Amygdala (tissue), 56 donors: ENCODE data around the gene COX6A1.

Source experiments
- DNase-seq, 56 donors: peaks; one replicate each; lab custom pipeline; 2025; lab: John Stamatoyannopoulos, UW

COX6A1 gene

DNA sequence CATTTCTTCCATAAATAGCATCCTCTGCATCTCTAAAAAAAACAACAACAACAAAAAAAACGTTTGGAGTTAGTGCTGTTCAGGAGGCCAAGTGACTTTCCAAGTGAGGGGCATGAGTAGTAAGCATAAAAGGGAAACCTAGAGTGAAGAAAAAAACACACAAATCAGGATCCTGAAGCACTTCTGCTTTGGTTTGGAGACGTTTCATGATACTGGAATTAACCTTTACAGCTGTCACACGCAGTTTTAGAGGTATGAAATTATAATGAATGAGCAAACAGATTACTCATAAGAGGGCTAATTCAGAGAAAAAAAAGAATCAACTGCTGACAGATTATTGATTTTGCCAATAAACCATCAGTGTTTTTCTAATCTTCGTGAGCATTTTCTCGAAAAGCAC, 27.8 kb downstream of the COX6A1 start:
- no peak for DNase-seq

DNA sequence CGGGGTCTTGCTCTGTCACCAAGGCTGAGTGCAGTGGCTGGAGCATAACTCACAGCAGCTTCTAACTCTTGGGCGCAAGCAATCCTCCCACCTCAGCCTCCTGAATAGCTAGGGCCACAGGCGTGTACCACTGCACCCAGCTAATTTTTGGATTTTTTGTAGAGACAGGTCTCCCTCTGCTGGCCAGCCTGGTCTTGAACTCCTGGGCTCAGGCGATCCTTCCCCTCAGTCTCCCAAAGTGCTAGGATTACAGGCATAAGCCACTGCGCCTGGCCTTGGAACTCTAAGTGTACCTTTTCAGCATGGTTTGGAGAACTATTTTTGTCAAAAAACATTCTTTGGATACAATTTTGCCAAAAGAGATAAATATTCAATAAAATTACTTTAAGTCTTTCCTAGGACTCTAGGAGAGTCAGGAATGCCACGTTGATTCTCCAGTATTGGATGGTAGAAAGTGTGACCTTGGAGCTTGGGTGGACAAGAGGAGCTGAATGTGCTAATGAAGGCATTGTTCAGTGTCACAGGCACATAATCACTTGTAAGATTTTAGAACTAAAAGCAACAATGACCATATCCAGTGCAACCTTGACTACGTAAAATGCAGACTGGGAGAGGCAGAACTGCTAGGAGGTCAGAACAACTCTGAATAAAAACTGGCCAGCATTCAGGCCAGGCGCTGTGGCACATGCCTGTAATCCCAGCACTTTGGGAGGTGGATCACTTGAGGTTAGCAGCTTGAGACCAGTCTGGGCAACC, 28.8 kb downstream of the COX6A1 start:
- peak in 8 of 56 donors; percentile 5 to 23 (median 12) for DNase-seq

DNA sequence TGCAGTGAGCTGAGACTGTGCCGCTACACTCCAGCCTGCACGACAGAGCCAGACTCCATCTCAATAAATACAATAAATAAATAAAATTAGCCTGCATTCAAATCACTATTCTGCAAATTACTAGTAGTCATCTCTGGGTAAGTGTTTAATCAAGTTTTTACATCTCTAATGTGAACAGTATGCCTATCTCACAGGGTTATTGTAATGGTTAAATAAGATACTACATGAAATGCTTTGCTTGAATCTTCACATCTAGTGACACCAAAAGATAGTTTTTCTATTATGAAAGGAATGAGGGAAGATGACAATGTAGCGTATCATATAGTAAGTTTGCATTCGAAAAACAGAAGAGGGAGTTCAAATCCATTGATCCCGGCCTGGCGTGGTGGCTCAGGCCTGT, 29.5 kb downstream of the COX6A1 start:
- DNase-seq = no peak

DNA sequence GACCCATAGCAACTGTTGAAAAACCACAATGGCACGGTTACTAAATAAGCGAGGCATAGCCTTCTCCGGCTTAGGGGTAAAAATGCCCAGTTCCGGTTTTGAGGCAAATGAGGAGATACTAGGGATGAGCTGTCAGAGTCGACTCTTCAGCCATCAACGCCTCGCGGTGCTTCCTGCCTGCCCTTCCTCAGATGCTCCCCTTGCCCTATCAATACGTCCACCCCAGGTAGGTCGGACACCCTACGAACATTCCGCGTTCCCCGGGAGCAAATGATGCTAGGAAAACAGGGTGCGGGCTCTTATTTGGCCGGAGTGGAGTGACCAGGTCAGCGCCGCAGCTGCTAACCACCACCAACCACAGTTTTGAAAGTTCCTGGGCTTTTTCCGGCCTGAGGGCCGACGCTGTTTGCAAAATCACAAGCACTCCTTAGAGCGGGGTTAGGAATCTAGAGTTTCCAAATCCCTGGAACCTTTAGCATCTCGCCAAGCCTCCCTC, 30.5 kb downstream of the COX6A1 start:
- peak in 7 of 56 donors; percentile 11 to 41 (median 22) for DNase-seq

DNA sequence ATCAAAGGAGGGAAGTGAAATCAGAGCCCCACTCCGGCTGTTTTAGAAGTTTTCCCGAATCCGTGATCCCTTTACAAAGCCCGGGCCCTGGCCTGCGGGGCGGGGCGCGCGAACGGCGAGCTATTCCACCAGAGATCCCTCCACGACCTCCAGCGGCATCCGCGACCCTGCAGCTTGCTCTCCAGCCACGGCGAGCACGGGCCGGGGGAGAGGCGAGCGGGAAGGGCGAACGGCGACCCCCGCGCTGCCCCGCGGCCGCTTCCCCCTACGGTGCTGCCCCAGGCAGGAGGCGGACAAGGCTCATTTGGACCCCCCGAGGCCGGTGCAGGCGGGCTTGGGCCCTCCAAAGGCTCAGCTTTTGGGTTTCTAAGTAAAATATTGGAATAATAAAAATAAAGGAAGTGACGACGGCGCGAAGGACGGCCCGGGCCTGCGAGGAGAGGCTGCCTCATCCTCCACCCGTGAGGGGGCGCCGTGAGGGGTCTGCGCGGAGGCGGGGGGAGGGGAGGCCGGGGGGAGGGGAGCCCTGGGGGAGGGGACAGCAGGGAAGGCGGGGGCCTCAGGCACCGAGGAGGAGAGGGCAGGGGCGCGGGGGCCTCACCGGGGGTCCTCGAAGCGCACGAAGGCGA, 31.0 kb downstream of the COX6A1 start:
- DNase-seq = peak in 31 of 56 donors; percentile 11 to 75 (median 49)

DNA sequence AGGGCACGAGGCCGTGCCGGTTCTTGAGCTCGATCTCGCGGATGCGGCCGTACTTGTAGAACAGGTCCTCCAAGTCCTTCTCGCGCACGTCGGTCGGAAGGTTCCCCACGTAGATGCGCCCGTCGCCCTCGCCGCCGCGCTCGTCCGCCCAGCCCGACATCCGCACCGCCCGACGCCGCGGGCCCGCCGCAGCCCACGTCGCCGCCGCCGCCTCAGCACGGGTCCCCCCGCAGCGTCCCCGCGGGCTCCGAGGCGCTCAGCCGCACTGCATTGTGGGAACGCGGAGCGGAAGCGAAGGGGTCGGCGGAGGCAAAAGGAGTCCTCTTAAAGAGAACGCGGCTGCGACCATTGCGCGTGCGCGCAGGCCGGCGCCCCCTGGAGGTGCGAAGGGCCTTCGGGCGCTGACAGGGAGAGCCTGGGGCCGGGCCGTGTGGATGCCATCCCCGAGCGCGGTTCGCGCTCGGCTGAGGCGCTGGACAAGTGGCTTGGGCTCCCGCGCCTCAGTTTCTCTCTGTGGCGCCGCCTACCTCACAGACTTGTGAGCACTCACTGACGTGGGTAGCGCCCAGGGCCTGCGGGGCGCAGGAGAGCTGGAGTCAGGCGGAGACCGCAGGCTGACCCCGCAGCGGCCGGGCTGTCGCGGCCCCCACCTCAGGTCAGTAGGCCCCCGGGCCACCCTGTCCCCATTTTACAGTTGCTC, 31.7 kb downstream of the COX6A1 start, which contains the start of gene SRSF9:
Gene SRSF9, minus strand, starts transcription at position 299 of the 700 bp plus-strand sequence. Its CDS starts 139 bp downstream, at position 160.
- DNase-seq = peak; percentile 47 to 96 (median 90)

DNA sequence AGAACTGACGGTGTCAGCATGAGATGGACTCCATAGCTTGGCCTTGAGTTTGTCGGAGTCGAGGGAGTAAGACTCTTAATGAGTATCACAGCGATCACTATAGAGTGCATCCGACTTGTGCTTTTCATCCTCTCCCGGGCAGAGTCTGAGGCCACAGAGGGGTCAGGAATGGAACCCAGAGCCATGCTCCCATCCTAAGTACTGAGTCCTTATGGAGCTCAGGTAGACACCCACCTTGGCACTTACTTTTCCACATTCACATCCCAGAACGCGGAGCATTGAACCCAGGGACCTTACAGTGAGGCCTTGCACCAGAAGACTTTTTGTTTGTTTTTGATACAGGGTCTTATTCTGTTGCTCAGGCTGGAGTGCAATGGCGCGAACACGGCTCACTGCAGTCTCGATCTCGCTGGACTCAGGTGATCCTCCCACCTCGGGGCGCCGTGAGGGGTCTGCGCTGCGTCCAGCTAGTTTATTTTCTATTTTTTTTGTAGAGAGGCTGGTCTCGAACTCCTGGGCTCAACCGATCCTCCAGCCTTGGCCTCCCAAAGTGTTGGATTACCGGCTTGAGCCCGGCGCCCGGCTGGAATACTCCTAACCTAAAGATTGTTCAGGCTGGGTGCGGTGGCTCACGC, 32.4 kb downstream of the COX6A1 start:
- DNase-seq = no peak

DNA sequence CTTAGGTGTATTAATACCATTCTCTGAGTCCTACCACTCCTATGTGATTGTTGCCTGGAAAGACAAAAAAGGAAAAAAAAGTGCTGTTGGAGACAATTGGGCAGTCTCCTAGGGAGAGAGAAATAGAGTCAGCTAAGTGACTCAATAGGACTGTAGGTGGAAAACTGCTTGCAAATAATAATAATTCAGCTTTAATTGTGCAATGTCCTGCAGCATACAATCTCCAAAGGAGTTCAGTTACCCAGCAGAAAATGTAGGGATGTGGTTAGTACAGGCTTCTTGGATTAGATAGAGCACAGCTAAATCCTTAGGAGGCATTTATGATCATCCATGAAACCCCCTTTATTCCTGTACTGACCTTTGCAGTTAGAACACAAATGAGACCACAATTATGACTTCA, 34.6 kb downstream of the COX6A1 start:
- DNase-seq = no peak

DNA sequence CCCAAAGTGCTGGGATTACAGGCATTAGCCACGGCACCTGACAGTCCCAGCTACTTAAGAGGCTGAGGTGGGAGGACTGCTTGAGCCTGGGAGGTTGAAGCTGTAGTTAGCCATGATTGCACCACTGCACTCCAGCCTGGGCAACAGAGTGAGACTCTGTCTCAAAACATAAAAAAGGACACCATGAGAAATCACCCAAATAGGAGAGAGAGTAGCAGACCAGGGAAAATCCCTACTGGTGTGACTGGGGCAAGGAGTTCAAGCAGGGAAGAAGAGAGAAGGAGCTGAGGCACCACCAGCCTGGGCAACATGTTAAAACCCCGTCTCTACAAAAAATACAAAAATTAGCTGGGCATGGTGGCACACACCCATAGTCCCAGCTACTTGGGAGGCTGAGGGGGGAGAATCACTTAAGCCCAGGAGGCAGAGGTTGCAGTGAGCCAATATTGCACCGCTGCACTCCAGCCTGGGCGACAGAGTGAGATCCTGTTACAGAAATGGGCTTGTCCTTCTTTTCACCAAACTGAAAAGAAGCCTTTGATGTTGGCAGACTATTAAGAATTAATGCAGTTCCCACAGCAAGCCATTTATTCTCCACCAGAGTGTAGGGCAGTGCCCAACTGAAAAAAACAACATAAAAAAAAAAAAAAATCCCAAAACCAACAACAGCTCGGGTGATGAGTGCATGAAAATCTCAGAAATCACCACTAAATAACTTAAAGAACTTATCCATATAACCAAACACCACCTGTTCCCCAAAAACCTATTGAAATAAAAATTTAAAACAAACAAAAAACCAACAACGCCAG, 36.1 kb downstream of the COX6A1 start:
- DNase-seq = no peak

DNA sequence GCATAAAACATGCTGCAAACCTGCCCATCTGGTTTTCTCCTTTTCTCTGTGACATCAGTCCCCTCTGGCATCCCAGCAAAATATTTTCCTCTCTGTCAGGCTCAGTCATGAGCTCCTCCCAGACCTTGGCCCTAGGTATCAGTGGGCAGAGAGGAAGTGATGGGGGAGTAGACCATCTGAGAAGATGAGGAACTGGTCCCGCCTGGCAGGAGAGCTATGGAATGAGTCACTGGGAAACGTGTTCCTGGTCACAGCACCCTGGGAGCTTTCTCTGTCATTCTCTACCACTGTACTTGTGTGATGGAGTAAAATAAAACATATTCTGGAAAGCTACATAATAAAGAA, 36.7 kb downstream of the COX6A1 start:
- peak in 9 of 56 donors; percentile 5 to 22 (median 13) for DNase-seq

DNA sequence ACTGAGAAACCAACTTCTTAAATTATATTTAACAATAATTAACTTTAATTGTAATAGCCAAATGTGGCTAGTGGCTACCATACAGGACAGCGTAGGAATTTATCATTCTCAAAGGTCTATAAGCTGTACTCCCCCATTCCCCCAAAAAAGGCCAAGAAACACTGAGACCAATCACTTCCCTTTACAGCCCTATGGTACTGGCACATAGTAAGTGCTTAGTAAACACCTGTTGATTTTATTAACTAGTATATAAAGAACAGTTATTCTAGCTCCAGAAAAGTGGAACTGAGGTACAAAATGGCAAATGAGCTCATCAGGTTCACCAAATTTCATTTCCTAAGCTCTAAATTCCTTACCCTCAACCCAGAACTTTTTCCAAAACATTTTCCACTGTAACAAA, 37.7 kb downstream of the COX6A1 start:
- no peak for DNase-seq

DNA sequence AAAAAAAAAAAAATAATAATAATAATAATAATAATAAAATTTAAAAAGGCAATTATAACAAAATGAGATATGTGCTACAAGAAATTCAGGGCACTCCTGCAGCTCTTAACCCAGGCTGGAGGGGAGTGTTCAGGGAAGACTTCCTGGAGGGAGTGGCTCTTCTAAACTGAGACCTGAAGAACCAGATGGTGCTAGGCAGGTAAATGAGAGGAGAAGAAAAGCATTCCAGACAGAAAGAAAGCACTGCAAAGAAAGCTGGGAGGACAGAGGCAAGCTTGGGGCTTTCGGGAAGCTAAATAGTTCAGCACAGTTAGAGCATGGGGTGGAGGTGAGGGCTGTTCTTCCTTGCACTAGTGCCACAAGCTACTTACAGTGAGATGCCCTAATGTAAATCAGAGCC, 41.5 kb downstream of the COX6A1 start:
- no peak for DNase-seq

DNA sequence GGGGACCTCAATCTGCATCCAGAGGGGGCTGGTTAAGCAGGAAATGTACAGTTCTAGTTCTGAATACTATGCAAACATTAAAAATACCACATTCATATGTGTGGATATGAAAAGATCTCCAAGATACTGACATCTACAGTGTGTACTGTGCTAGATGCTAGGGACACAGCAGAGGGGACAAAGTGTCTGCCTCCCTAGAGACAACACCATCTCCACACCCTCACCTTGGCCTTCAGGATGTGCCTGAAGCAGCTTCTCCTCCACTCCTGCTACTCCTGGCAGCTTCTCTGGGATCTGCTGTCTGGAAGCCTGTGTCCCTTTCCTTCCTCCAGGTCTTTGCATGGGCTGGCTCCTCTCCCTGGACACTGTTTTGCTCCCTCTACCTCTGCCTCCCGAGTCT, 42.3 kb downstream of the COX6A1 start:
- DNase-seq = no peak

DNA sequence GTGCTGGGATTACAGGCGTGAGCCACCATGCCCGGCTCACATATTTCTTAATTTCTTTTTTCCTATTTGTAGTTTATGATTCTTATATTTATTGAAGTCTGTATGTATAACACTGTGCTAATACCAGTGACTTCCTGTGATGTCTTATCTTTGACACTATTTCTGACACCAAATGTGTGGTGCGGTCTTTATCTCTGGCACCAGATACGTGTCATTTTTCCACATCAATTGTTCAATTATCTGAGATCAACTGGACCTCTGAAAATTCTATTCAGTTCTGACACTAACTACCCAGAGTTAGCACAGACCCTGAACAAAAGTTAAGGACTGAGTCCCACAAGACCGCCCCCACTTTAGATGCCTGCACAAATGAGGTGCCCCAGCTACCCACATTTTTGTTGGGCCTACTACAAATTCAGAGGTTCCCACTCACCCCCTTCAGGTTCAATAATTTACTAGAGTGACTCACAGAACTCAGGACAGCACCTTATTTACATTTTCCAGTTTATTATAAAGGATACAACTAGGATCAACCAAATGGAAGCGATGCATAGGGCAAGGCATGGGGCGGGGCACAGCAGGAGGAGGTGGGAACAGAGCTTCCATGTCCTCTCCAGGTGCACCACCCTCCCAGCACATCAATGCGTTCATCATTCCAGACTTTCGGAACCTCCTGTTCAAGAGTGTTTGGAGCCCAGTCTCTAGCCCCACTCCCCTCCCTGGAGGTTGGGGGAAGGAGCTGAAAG, 43.3 kb downstream of the COX6A1 start:
- no peak for DNase-seq

DNA sequence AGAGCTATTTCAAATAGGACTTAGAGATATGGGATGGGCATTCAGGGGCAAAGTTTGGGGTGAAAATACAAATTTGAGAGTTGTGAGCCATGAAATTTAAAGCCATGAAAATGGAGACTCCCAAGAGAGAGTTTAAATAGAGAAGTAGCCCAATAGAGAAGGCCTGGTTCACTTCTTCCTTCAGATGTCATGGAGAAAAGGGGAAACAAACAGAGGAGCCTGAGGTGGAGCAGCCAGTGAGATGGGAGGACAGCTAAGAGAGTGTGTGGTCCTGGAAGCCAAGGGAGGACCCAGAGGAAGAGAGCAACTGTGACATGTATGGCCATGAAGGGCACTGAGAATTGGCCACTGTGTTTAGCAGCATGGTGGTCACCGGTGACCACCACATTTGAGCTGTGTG, 45.7 kb downstream of the COX6A1 start:
- no peak for DNase-seq

DNA sequence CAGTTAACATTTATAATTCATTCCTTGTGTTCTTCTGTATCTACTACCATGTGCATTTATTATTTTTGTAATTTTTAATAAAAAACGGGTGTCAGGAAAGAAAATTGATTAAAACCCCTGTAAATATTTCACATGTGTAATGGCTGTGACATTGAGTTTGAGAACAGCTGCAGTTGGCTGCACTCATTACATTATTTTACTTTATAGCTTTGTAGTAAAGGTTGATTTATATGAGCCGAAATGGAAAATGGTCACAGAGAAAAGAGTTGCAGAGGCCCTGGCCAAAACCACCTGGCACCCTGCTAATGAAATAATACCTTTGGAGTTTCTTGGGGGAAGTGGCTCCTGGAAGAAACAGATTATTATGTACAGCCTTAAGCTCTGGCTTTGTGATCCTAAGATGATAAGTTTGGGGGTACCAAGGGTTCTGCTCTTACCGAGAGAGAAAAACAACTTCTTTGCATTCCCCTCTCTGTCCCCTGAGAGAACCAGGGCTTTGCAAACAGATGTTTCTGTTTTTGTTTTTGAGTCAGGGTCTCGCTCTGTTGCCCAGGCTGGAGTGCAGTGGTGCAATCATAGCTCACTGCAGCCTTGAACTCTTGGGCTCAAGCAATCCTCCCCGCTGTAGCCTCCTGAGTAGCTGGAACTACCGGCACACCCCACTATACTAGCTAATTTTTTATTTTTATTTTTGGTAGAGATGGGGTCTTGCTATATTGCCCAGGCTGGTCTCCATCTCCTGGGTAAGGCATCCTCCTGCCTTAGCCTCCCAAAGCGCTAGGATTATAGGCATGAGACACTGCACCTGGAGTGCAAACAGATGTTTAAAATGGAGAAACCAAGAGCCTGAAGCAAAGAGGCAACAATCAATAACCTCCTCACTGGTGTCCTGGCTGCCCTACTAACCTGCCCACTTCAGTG, 48.3 kb downstream of the COX6A1 start:
- no peak for DNase-seq

DNA sequence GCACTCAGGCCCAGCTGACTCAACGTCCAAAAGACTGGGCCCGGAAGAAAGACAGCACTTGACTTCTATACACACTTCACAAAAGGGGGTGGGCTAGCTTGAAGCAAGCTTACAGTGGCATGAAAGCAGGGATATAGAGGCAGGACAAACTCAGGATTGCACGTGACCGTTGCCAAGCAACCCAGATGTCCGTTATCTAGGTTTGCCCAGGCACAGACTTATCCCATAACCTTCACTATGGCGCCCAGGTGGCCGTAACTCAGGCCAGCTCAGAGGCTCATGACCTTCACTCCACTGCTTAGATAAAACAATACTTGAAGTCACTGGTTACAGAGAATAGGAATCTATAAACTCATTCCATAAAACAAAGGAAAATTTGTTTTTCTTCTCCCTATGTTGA, 49.6 kb downstream of the COX6A1 start:
- DNase-seq = peak in 1 of 56 donors; percentile 41

DNA sequence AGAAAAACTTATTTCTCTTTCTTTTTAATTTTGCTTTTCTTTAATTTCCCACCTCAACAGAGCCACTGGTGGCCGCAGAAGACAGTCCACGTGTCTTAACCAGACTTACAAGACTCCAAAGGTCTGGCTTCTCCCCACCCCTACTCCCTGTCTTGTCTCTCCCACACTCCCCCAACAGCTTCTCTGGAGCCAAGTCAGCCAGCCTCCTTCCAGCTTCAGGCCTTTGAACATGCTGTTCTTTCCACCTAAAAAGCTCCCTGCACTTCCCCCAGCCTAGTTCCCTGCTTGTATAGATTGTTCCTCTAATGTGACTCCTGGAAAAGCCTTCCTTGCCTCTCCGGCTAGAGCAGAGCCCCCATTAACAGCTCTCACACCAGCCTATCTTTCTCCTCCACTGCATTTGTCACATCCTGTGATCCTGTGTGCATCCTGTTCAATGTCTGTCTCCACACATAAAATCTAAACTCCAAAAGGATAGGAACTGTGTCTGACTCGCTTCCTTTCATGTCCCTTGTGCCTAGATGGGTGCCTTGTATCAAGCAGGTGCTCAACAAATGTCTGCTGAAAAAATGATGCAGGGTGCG, 50.2 kb downstream of the COX6A1 start:
- peak in 16 of 56 donors; percentile 9 to 52 (median 26) for DNase-seq
